Heart left ventricle (tissue), 16 donors: ENCODE measurements around the gene MED27. TPM values are rescaled to one million over a fixed set of nuclear protein-coding genes. Genes with fewer than 3 reads are reported as not detected.

ENCODE experiments used
- ATAC-seq, 4 donors: fragments of 200-7000 bp; cut with Tn5 transposase; one replicate each; pipeline ENCODE4 v1.9.1; 2020 to 2022; ENCODE audit warnings: moderate library complexity in 4 of 4, mild to moderate bottlenecking in 3 of 4, moderate number of reproducible peaks in 1 of 4
- DNase-seq, 5 donors: peaks; one replicate each; pipeline ENCODE4 v3.0.0-alpha.2; 2020
- H3K27ac ChIP-seq, 12 donors: fragments of 200-600 bp; sonication (generic) in 4 of 12; one replicate each; pipeline versions ENCODE4 v1.5.0 to v1.8.0; 2016 to 2022; ENCODE audit warnings: mild to moderate bottlenecking in 2 of 12
- H3K27me3 ChIP-seq, 9 donors: fragments of 200-600 bp; sonication (generic) in 2 of 9; one replicate each; pipeline versions ENCODE4 v1.5.1 to v1.8.0; 2016 to 2022; ENCODE audit warnings: mild to moderate bottlenecking in 3 of 9
- H3K36me3 ChIP-seq, 9 donors: fragments of 200-600 bp; sonication (generic) in 2 of 9; one replicate each; pipeline versions ENCODE4 v1.5.0 to v1.8.0; 2018 to 2022; ENCODE audit warnings: mild to moderate bottlenecking in 2 of 9
- H3K4me1 ChIP-seq, 12 donors: fragments of 200-600 bp; sonication (generic) in 4 of 12; one replicate each; pipeline versions ENCODE4 v1.5.0 to v1.8.0; 2016 to 2022; ENCODE audit warnings: mild to moderate bottlenecking in 3 of 12
- H3K4me3 ChIP-seq, 12 donors: fragments of 200-600 bp; sonication (generic) in 4 of 12; one replicate each; pipeline versions ENCODE4 v1.5.0 to v1.8.0; 2017 to 2022; ENCODE audit warnings: mild to moderate bottlenecking in 9 of 12, moderate library complexity in 4 of 12
- H3K9me3 ChIP-seq, 12 donors: fragments of 200-600 bp; sonication (generic) in 4 of 12; one replicate each; pipeline versions ENCODE4 v1.5.0 to v1.8.0; 2016 to 2022; ENCODE audit warnings: mild to moderate bottlenecking in 1 of 12
- CTCF ChIP-seq, 12 donors: fragments of 200-600 bp; sonication (generic) in 4 of 12; IDR thresholded peaks; one replicate each; pipeline versions ENCODE4 v1.5.0 to v1.8.0; 2018 to 2022; ENCODE audit warnings: antibody characterized with exemption in 12 of 12, mild to moderate bottlenecking in 5 of 12
- POLR2A ChIP-seq, 2 donors: fragments of 450-650 bp; IDR thresholded peaks; one replicate each; pipeline ENCODE4 v1.6.1; 2017; ENCODE audit warnings: antibody characterized with exemption in 2 of 2, mild to moderate bottlenecking in 2 of 2, moderate library complexity in 2 of 2
- WGBS, 4 donors: extraction: QIAGEN DNeasy Blood & Tissue Kit in 2 of 4; methylation state at CpG; one replicate each; pipeline versions ENCODE4 v1.1.5 to v1.1.7; 2013 to 2018; 5-methylcytosine and 5-hydroxymethylcytosine counted together
- intact Hi-C, 10 donors: fragments of 100-400 bp; cut with DNase I; formaldehyde crosslinking; loops; one replicate each; pipeline versions ENCODE4 v1.11.1 to v1.14.2; 2022
- polyA plus RNA-seq, 2 donors: library from polyadenylated mRNA; stranded (reverse); fragments of 200-250 nt; gene quantifications; one replicate each; pipeline ENCODE4 v1.2.3, GENCODE V29; 2013
- total RNA-seq, 9 donors: library from RNA; depleted of rRNA in 2 of 9; stranded (reverse); fragments of >200 nt in 2 of 9; fragmentation: NEBNext Ultra II Directional in 3 of 9; extraction: Animal tissue kit (Norgen Biotek cat#: 25700) in 3 of 9; gene quantifications; one replicate each; pipeline versions ENCODE4 v1.1.0 to v1.2.4, GENCODE V29; 2016 to 2023
- donor health status: ischemic (EF 13 %, LVEDD 7.1; RV severe dilation, severe dysfunction).
- donor health status: healthy with polysubstance abuse.
- donor health status: DM: no; HTN: yes; CAD: no.
- donor health status: DM: no; HTN: no; CAD: no.
- donor health status: ischemic (EF 25% LVEDD 6.9; RV normal size, moderate dysfunction).
- donor health status: ischemic (EF 25% LVEDD 5.7; RV mildly dilated, moderate dysfunction).
- donor health status: healthy.
- donor health status: DM: yes; HTN: yes; CAD: no.
- donor health status: ischemic (EF 35%, LVEDD 5.7; RV mildly dilated, moderate dysfunction).
- donor health status: nonischemic (EF 11% LVEDD 7.7; RV severe dilation, severe dysfunction).
- donor health status: DM: yes; HTN: yes; CAD: no.
- donor health status: PGD.
- donor health status: ischemic (EF 29% LVEDD 5.4; RV normal size, mild dysfunction).
- donor health status: nonischemic (EF 23%, LVEDD 6.1; RV moderate dilation, normal function).

MED27 gene
- total and polyA plus RNA-seq, 11 donors, result 14.3 to 23.0 (median 15.6) TPM

GRCh38 chr9:131912671-131913070 is 167.0 kb downstream of the MED27 start:
- DNase-seq (no peak), ATAC-seq (no peak)
- intact Hi-C loops, result loop anchor here in 1 of 10 donors (10.0 kb wide), 1 partner anchor 72 kb away; no protein-coding TSS in a partner anchor
- TF ChIP-seq POLR2A (IDR thresholded peaks at IDR 0.05), result no peak
- no peak for TF ChIP-seq CTCF (IDR thresholded peaks at IDR 0.05)
- Histone ChIP-seq H3K4me1 (peaks cover 0 to 12% (median 0%) of the 10 kb centered on the region in 12 donors), H3K9me3 (no peaks in the 10 kb centered on the region), H3K4me3 (no peak overlapping the region), H3K27ac (no peak overlapping the region), H3K27me3 (no peaks in the 10 kb centered on the region), H3K36me3 (no peaks in the 10 kb centered on the region)
- WGBS, 4 donors, result 86 to 96% (median 94%) methylated on average over 3 of the region's 3 CpGs

- H3K9me3 ChIP-seq, result no peaks in the 10 kb centered on the region
- intact Hi-C loops, result loop anchor here in 1 of 10 donors (10.0 kb wide), 1 partner anchor 73 kb away; no protein-coding TSS in a partner anchor
- 84 to 100% (median 98%) methylated on average over 1 of the region's 1 CpG for WGBS, 4 donors
Observed at GRCh38 chr9:131912069-131912468, 167.6 kb downstream of the MED27 start.

GRCh38 chr9:131910572-131910971 is 169.1 kb downstream of the MED27 start:
- no peak for ATAC-seq
- no peak overlapping the region for H3K27ac ChIP-seq
- intact Hi-C loops, result loop anchor here in 1 of 10 donors (10.0 kb wide), 1 partner anchor 74 kb away; no protein-coding TSS in a partner anchor
- WGBS, 4 donors, result 85 to 92% (median 90%) methylated on average over 6 to 7 of the region's 7 CpGs
- H3K4me1 ChIP-seq, result peaks cover 0 to 5% (median 0%) of the 10 kb centered on the region in 12 donors
- H3K36me3 ChIP-seq, result no peaks in the 10 kb centered on the region
- H3K4me3 ChIP-seq, result no peak overlapping the region
- H3K27me3 ChIP-seq, result no peaks in the 10 kb centered on the region
- no peaks in the 10 kb centered on the region for H3K9me3 ChIP-seq
- TF ChIP-seq POLR2A (IDR thresholded peaks at IDR 0.05) (no peak), CTCF (IDR thresholded peaks at IDR 0.05) (no peak)
- no peak for DNase-seq

More at GRCh38 chr9:131912069-131912468, 167.6 kb downstream of the MED27 start:
- Histone ChIP-seq H3K27ac (no peak overlapping the region), H3K4me3 (no peak overlapping the region), H3K27me3 (no peaks in the 10 kb centered on the region), H3K36me3 (no peaks in the 10 kb centered on the region), H3K4me1 (peaks cover 0 to 10% (median 0%) of the 10 kb centered on the region in 12 donors)
- ATAC-seq (no peak), DNase-seq (no peak)
- TF ChIP-seq POLR2A (IDR thresholded peaks at IDR 0.05) (no peak), CTCF (IDR thresholded peaks at IDR 0.05) (no peak)

- WGBS, 4 donors, result 82 to 89% (median 86%) methylated on average over 3 of the region's 3 CpGs
- Histone ChIP-seq H3K36me3 (no peaks in the 10 kb centered on the region), H3K4me3 (no peak overlapping the region), H3K27ac (no peak overlapping the region), H3K4me1 (no peaks in the 10 kb centered on the region), H3K9me3 (no peaks in the 10 kb centered on the region), H3K27me3 (no peaks in the 10 kb centered on the region)
- intact Hi-C loops, result no loop called here
- ATAC-seq, result no peak
- no peak for TF ChIP-seq POLR2A (IDR thresholded peaks at IDR 0.05)
- no peak for TF ChIP-seq CTCF (IDR thresholded peaks at IDR 0.05)
- DNase-seq, result no peak
Observed at GRCh38 chr9:131905144-131905543, 174.5 kb downstream of the MED27 start.
